GM18907 (cell line): ENCODE results near the gene CNIH1.
"Not testable (repeated sequence)": the region's sequence is repeated elsewhere in the genome, so short reads cannot be mapped to it uniquely, and the experiment has no call there.

Experiments
- ATAC-seq: cut with Tn5 transposase; IDR thresholded peaks from one replicate; pipeline ENCODE4 v1.9.1; 2021; ENCODE audit warnings: mild to moderate bottlenecking, moderate library complexity; ENCODE audit not compliant: unreplicated experiment

The CNIH1 gene

GRCh38 chr14:54437954-54438353, 3.2 kb downstream of the CNIH1 start:
- ATAC-seq = not testable (repeated sequence)

GRCh38 chr14:54435500-54435981, 5.6 kb downstream of the CNIH1 start:
- ATAC-seq = no peak

DNA sequence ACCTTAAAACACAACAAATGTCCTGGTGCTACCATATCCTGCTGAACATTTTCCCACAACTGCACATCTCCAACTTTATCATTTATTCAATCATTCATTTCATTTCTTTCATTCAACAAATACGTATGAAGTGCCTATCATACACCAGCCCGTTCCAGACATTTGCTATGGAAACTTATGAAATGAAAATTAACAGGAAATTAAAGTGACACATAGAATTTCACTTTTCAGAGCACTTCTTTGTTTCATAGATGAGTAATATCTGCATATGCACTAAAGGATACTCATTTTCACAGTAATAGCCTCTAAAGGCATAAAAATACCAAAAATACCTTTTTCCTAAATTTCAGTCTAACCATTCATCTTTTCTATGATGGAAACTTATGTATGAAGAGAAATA, 12.6 kb downstream of the CNIH1 start:
- ATAC-seq = no peak

GRCh38 chr14:54427871-54428270, 13.3 kb downstream of the CNIH1 start:
- no peak for ATAC-seq

GRCh38 chr14:54425537-54426274, 15.5 kb downstream of the CNIH1 start:
- ATAC-seq = no peak

GRCh38 chr14:54425068-54425467, 16.1 kb downstream of the CNIH1 start:
- ATAC-seq = no peak

DNA sequence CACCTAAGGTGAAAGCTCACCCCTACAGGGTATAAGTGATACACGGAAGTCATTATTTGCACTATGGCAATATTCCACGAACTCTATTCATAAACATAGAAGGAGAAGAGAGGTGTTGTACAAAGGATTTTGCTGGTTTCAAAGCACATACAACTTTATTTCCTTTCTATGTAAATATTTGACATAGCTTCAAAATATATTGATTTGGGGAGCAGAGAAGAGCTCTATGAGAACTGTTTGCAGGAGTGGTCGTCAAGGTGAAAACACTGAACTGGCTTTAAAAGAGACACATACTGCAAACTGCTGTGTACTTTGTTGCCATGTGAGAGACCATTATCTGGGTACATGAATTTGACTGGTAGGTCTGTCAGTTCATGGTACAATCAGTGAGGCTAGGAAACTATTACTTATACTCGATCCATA, 16.7 kb downstream of the CNIH1 start:
- no peak for ATAC-seq

DNA sequence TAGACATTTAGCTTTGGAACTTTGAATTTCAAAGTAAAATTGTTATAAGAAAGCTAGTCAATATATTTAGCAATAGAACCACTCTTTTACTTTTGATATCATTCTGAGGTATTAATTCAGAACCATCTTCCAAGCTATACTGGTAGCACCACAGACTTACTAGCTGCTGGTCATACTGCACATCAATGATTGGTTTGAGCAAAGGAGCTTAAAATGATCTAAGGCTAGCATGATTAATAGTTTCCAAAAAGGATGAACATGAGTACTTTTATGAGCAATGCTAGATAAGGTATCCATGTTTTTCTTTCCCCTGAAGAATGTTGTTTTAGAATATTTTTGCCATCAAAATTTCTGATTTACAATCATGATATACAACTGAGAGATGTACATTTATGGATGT, 17.2 kb downstream of the CNIH1 start:
- ATAC-seq = no peak

DNA sequence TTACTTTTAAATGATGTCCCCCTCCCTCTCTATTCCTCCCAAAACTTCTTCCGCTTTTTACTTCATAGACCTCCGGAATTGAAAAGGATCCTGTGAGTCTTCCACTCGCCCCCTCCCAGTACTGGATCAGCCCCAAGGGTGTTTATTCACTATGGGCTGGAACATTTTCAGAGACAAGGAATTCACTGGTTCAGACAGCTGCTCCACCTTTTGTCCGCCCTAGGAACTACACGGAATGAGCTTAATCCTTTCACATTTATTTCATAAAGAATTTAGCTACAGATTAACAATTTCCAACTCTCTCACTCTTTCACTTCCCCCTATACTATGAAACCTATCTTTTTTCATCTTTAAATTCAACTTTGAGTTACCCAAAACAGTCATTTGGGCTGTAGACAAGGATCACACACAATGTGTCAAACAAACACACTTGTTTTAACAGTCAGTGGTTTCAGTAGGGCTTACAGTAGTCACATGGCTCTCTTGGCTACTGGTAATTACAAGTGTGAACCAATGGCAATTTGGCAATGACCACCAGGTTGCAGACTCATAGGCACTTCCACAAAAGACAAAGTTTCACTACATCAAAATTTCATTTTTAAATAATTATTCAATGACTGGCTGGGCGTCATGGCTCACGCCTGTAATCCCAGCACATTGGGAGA, 20.6 kb downstream of the CNIH1 start:
- ATAC-seq = no peak

DNA sequence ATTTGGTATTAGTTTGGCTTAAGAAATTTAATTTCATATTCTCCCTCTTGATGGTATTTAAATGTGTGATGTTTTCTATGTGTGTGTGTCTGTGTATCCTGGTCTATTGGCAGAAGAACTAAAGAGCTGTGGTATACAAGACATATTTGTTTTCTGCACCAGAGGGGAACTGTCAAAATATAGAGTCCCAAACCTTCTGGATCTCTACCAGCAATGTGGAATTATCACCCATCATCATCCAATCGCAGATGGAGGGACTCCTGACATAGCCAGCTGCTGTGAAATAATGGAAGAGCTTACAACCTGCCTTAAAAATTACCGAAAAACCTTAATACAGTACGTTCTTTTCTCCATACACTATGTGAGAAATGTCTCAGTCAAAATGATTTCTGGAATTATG, 29.8 kb downstream of the CNIH1 start:
- ATAC-seq = no peak

DNA sequence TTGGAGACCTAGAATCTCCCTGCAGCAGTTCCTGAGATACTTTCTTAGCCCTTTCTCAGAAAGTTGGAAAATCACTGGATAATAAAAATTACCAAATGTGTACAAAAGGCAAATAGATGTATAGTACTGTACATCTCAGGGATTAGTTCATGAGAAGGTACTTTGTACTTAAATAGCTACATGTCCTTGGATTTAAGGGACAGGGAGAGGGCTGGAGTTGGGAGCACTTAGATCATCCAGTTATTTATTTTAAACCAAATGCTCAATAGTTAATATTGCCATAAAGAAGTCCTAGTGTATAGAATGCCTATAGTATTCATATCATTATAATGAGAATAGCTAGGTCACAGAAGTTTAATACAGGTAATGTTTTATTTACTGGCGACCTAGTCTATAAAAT, 31.0 kb downstream of the CNIH1 start:
- ATAC-seq = no peak

- not testable (repeated sequence) for ATAC-seq
Observed at GRCh38 chr14:54403401-54404005, 37.7 kb downstream of the CNIH1 start.

DNA sequence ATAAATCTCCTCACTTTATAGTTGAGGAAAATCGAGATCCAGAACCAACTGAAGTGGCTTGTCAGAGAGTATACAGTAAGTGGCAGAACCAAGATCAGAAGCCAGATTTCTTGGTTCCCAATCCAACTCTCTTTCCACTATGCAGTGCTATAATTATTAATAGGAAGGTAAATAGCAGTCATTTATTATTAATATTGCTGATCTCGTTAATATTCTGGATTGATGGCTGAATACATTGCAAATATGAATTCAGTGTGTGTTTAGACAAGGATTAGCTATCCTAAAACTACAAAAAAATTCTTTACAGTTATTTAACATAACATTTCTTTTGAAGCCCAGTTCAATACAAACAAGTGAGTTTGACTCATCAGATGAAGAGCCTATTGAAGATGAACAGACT, 41.6 kb downstream of the CNIH1 start:
- no peak for ATAC-seq

DNA sequence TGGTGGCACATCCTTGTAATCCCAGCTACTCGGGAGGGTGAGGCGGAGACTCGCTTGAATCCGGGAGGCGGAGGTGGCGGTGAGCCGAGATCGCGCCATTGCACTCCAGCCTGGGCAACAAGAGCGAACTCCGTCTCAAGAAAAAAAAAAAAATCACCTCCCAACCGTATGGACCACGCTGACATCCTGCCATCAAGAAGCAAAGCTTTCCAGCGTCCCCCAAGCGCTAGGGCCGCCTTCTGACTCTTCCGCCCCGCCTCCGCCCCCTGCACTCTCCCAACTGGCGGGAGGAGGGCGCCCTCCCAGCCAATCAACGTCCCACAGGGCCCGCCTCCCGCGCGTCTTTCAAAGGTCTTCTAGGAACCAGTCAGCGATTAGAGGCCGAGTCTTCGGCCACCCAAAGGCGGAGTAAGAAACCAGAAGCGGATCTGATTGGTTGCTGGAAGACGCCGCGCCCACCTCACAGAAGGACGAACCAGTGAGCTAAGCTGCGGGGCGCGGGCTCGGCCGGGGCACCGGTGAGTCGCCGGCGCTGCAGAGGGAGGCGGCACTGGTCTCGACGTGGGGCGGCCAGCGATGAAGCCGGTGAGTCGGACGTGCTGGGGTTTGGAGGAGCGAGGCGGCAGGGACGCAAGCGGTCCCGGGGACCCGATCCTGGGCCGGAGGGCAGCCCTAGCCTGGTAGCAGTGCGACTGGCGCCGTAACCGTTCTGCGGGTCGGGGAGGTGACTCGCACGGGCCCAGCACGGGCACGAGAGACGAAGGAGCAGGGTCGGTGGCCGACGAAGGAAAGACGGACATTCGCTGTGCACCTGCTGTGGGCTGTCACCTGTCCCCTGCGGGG, 44.5 kb downstream of the CNIH1 start, which contains the start of gene CDKN3:
Gene CDKN3, plus strand, starts transcription at position 515 of the 843 bp plus-strand sequence. Its CDS starts 62 bp downstream, at position 577.
- ATAC-seq = peak; percentile 97

DNA sequence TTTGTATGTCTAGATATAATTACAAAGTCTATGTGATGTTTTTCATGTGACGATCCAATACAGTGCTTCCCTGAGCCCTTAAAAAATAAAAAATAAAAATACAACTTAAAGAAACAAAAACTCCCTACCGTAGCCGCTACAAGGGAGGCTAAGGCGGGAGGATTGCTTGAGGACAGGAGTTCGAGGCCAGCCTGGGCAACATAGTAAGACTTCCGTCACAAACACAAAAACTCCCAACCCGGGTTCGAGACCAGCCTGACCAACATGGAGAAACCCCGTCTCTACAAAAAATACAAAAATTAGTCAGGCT, 45.0 kb downstream of the CNIH1 start:
- no peak for ATAC-seq

GRCh38 chr14:54395716-54396115, 45.5 kb downstream of the CNIH1 start:
- ATAC-seq = no peak

- no peak for ATAC-seq
Observed at GRCh38 chr14:54395284-54395683, 45.9 kb downstream of the CNIH1 start.

DNA sequence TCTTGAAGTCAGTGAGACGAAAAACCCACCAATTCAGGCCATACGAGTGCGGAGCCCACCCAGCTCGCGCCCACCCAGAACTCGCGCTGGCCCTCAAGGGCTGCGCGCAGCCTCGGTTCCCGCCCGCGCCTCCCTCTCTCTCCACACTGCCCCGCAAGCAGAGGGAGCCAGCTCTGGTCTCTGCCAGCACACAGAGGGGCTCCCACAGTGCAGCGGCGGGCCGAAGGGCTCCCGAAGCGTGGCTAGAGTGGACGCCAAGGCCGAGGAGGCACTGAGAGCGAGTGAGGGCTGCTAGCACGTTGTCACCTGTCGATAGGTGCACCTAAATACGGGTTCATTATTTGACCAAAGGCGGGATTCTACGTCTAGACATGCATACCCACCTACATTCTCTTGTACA, 46.6 kb downstream of the CNIH1 start:
- ATAC-seq = no peak

- ATAC-seq = not testable (repeated sequence)
Observed at GRCh38 chr14:54392986-54393884, 47.9 kb downstream of the CNIH1 start.
